GM20000 (cell line): ENCODE measurements around the gene GRM4.

Experiments used
- DNase-seq: peaks from one replicate; pipeline ENCODE4 v3.0.0; 2012; ENCODE audit warnings: low spot score
- CTCF ChIP-seq: IDR thresholded peaks from 2 replicates; pipeline ENCODE4 v1.5.1; 2012; ENCODE audit warnings: mild to moderate bottlenecking, control low read depth; ENCODE audit errors: extremely low read depth, missing control alignments

The GRM4 gene

GRCh38 chr6:33994472-33995308 lies 151.2 kb downstream of the GRM4 start:
- TF ChIP-seq CTCF, result no peak
- no peak for DNase-seq

- no peak for DNase-seq
- TF ChIP-seq CTCF, result no peak
Measured at GRCh38 chr6:33993653-33994471, 152.0 kb downstream of the GRM4 start.

- TF ChIP-seq CTCF, result no peak
- DNase-seq, result no peak
Measured at GRCh38 chr6:33993091-33993490, 152.8 kb downstream of the GRM4 start.

GRCh38 chr6:33992191-33992590 lies 153.7 kb downstream of the GRM4 start:
- DNase-seq, result no peak
- no peak for TF ChIP-seq CTCF

GRCh38 chr6:33991610-33992009 lies 154.3 kb downstream of the GRM4 start:
- no peak for TF ChIP-seq CTCF
- DNase-seq, result no peak

GRCh38 chr6:33990061-33990541 lies 155.8 kb downstream of the GRM4 start:
- no peak for TF ChIP-seq CTCF
- DNase-seq, result no peak
